NCI-H1417 (cell line): ENCODE measurements around the gene VAT1.
"Not testable (repeated sequence)": the region's sequence is repeated elsewhere in the genome, so short reads cannot be mapped to it uniquely, and the experiment has no call there.

ENCODE experiments used
- DNase-seq, 3 experiments: peaks; one replicate each; lab custom pipeline; 2025; lab: John Stamatoyannopoulos, UW

The VAT1 gene

GRCh38 chr17:43006639-43007551 is 15.3 kb downstream of the VAT1 start, which contains the start of gene IFI35:
TSS of gene IFI35 (plus strand) at chr17:43006784. CDS start at chr17:43006948, 164 bp downstream.
- DNase-seq: peak; percentile 17 to 61 (median 53)

GRCh38 chr17:43003542-43004172 is 18.5 kb downstream of the VAT1 start:
- DNase-seq: no peak

GRCh38 chr17:43000894-43001293 is 21.3 kb downstream of the VAT1 start:
- not testable (repeated sequence) for DNase-seq

- DNase-seq: no peak
Measured at GRCh38 chr17:42999003-42999525, 23.1 kb downstream of the VAT1 start.

- DNase-seq: peak; percentile 98 to 100 (median 99)
Measured at GRCh38 chr17:42997984-42998938, 23.9 kb downstream of the VAT1 start, which contains the start of gene RPL27. TSS of gene RPL27 (plus strand) at chr17:42998419. CDS start at chr17:42998751, 332 bp downstream.

GRCh38 chr17:42997390-42997983 is 24.7 kb downstream of the VAT1 start:
- no peak for DNase-seq

GRCh38 chr17:42993913-42994312 is 28.3 kb downstream of the VAT1 start:
- DNase-seq: not testable (repeated sequence)

GRCh38 chr17:42992872-42993271 is 29.3 kb downstream of the VAT1 start:
- DNase-seq: no peak

- DNase-seq: no peak
Measured at GRCh38 chr17:42991471-42991870, 30.7 kb downstream of the VAT1 start.

GRCh38 chr17:42989726-42990652 is 32.2 kb downstream of the VAT1 start:
- DNase-seq: no peak

- no peak for DNase-seq
Measured at GRCh38 chr17:42989141-42989540, 33.0 kb downstream of the VAT1 start.

GRCh38 chr17:42985225-42985624 is 37.0 kb downstream of the VAT1 start:
- no peak for DNase-seq

GRCh38 chr17:42982266-42982665 is 39.9 kb downstream of the VAT1 start:
- no peak for DNase-seq

GRCh38 chr17:42980766-42981397 is 41.3 kb downstream of the VAT1 start:
- peak; percentile 38 to 89 (median 86) for DNase-seq

- DNase-seq: peak; percentile 94 to 96 (median 96)
Measured at GRCh38 chr17:42980274-42980765, 41.9 kb downstream of the VAT1 start, which contains the start of gene RUNDC1. TSS of gene RUNDC1 (plus strand) at chr17:42980565. CDS start at chr17:42980577, 12 bp downstream.

GRCh38 chr17:42979511-42980273 is 42.5 kb downstream of the VAT1 start, which contains the start of gene PTGES3L:
TSS of gene PTGES3L (minus strand) at chr17:42980080. CDS start at chr17:42980053, 27 bp downstream.
- peak; percentile 57 to 91 (median 85) for DNase-seq

GRCh38 chr17:42975701-42976100 is 46.5 kb downstream of the VAT1 start:
- not testable (repeated sequence) for DNase-seq

- DNase-seq: no peak
Measured at GRCh38 chr17:42975265-42975664, 46.9 kb downstream of the VAT1 start.
